Measurements from ENCODE around the gene FLT1.

The FLT1 gene

GRCh38 chr13:28458608-28459007, 36.3 kb downstream of the FLT1 start:
- no peak for DNase-seq (ENCODE audit: low spot score)

GRCh38 chr13:28458051-28458450, 36.9 kb downstream of the FLT1 start:
- DNase-seq (ENCODE audit: low spot score) = no peak

GRCh38 chr13:28457521-28457920, 37.4 kb downstream of the FLT1 start:
- no peak for DNase-seq (ENCODE audit: low spot score)

- DNase-seq (ENCODE audit: low spot score) = no peak
Observed at GRCh38 chr13:28455580-28456194, 39.2 kb downstream of the FLT1 start.

GRCh38 chr13:28452755-28453154, 42.2 kb downstream of the FLT1 start:
- DNase-seq (ENCODE audit: low spot score) = no peak

GRCh38 chr13:28451482-28452217, 43.3 kb downstream of the FLT1 start:
- no peak for DNase-seq (ENCODE audit: low spot score)

- DNase-seq (ENCODE audit: low spot score) = no peak
Observed at GRCh38 chr13:28449826-28450773, 44.8 kb downstream of the FLT1 start.

GRCh38 chr13:28448651-28449358, 46.1 kb downstream of the FLT1 start:
- DNase-seq (ENCODE audit: low spot score) = no peak

- DNase-seq (ENCODE audit: low spot score) = no peak
Observed at GRCh38 chr13:28447989-28448388, 46.9 kb downstream of the FLT1 start.

- no peak for DNase-seq (ENCODE audit: low spot score)
Observed at GRCh38 chr13:28447206-28447605, 47.7 kb downstream of the FLT1 start.

GRCh38 chr13:28442839-28443238, 52.1 kb downstream of the FLT1 start:
- DNase-seq (ENCODE audit: low spot score) = no peak

- no peak for DNase-seq (ENCODE audit: low spot score)
Observed at GRCh38 chr13:28441529-28441928, 53.4 kb downstream of the FLT1 start.

GRCh38 chr13:28440774-28441504, 54.0 kb downstream of the FLT1 start:
- DNase-seq (ENCODE audit: low spot score) = no peak

- DNase-seq (ENCODE audit: low spot score) = no peak
Observed at GRCh38 chr13:28438598-28439334, 56.2 kb downstream of the FLT1 start.

GRCh38 chr13:28438067-28438466, 56.9 kb downstream of the FLT1 start:
- no peak for DNase-seq (ENCODE audit: low spot score)

- DNase-seq (ENCODE audit: low spot score) = no peak
Observed at GRCh38 chr13:28435917-28436316, 59.0 kb downstream of the FLT1 start.

GRCh38 chr13:28434926-28435325, 60.0 kb downstream of the FLT1 start:
- peak; percentile 42 for DNase-seq (ENCODE audit: low spot score)

GRCh38 chr13:28432816-28433560, 61.9 kb downstream of the FLT1 start:
- no peak for DNase-seq (ENCODE audit: low spot score)

GRCh38 chr13:28429685-28430290, 65.1 kb downstream of the FLT1 start:
- DNase-seq (ENCODE audit: low spot score) = no peak
